HG03342 (cell line): ENCODE measurements around the gene SHE.

Experiments used
- ATAC-seq: cut with Tn5 transposase; IDR thresholded peaks from one replicate; pipeline ENCODE4 v1.9.1; 2021; ENCODE audit warnings: mild to moderate bottlenecking, moderate library complexity; ENCODE audit not compliant: unreplicated experiment

The SHE gene

GRCh38 chr1:154453161-154453560 lies 49.1 kb downstream of the SHE start:
- ATAC-seq, result no peak

- no peak for ATAC-seq
These were observed 53.8 kb downstream of the SHE start for GRCh38 chr1:154448331-154448811.

- no peak for ATAC-seq
These were observed 55.4 kb downstream of the SHE start for GRCh38 chr1:154446789-154447188.

GRCh38 chr1:154446292-154446691 lies 55.9 kb downstream of the SHE start:
- no peak for ATAC-seq

- no peak for ATAC-seq
These were observed 57.2 kb downstream of the SHE start for GRCh38 chr1:154445040-154445472.

GRCh38 chr1:154443274-154444013 lies 58.8 kb downstream of the SHE start:
- no peak for ATAC-seq

GRCh38 chr1:154442006-154442740 lies 60.0 kb downstream of the SHE start:
- no peak for ATAC-seq

- no peak for ATAC-seq
These were observed 60.8 kb downstream of the SHE start for GRCh38 chr1:154441241-154441888.

GRCh38 chr1:154440036-154440804 lies 62.0 kb downstream of the SHE start:
- peak; percentile 18 for ATAC-seq

- no peak for ATAC-seq
These were observed 65.8 kb downstream of the SHE start for GRCh38 chr1:154436433-154436832.

GRCh38 chr1:154435599-154436200 lies 66.5 kb downstream of the SHE start:
- ATAC-seq, result no peak

- no peak for ATAC-seq
These were observed 67.7 kb downstream of the SHE start for GRCh38 chr1:154434346-154435085.

GRCh38 chr1:154433161-154433764 lies 68.9 kb downstream of the SHE start:
- ATAC-seq, result no peak

- no peak for ATAC-seq
These were observed 70.4 kb downstream of the SHE start for GRCh38 chr1:154431586-154432373.

- no peak for ATAC-seq
These were observed 71.3 kb downstream of the SHE start for GRCh38 chr1:154430903-154431302.

- ATAC-seq, result no peak
These were observed 72.2 kb downstream of the SHE start for GRCh38 chr1:154429841-154430611.
